HepG2 (cell line): Measurements from ENCODE around the gene CNOT8. TPM values are rescaled to one million over a fixed set of nuclear protein-coding genes. Genes with fewer than 3 reads are reported as not detected.

Experiments used
- ARHGAP35 ChIP-seq: sonication (generic); formaldehyde crosslinking; IDR thresholded peaks from 2 replicates; pipeline ENCODE4 v1.9.0; 2022; ENCODE audit warnings: mild to moderate bottlenecking, inconsistent platforms, moderate library complexity, missing genetic modification reagents, borderline replicate concordance
- ARNT2 ChIP-seq: sonication (generic); formaldehyde crosslinking; IDR thresholded peaks from 2 replicates; pipeline ENCODE4 v1.8.0; 2022; ENCODE audit warnings: mild to moderate bottlenecking, low read depth, missing genetic modification reagents, moderate library complexity
- BRD4 ChIP-seq: sonication (generic); formaldehyde crosslinking; IDR thresholded peaks from 2 replicates; pipeline ENCODE4 v1.4.0; 2020; ENCODE audit warnings: missing genetic modification reagents
- CBX2 ChIP-seq, 2 experiments: fragments of 200-600 bp in 1 of 2; sonication (generic); formaldehyde crosslinking in 1 of 2; IDR thresholded peaks; 2 replicates each; pipeline versions ENCODE4 v1.7.0 to v1.8.1; 2018 to 2022; ENCODE audit warnings: low read depth in 2 of 2, low read length in 1 of 2, mild to moderate bottlenecking in 1 of 2, missing genetic modification reagents in 1 of 2
- CEBPG ChIP-seq: IDR thresholded peaks from 2 replicates; pipeline ENCODE4 v1.6.1; 2016
- FLYWCH1 ChIP-seq: sonication (generic); formaldehyde crosslinking; IDR thresholded peaks from 2 replicates; pipeline ENCODE4 v1.8.1; 2023; ENCODE audit warnings: mild to moderate bottlenecking, missing genetic modification reagents
- FOXM1 ChIP-seq: sonication (generic); formaldehyde crosslinking; IDR thresholded peaks from 2 replicates; pipeline ENCODE4 v1.5.0; 2020; ENCODE audit warnings: missing genetic modification reagents
- HOXD1 ChIP-seq: sonication (generic); formaldehyde crosslinking; IDR thresholded peaks from 2 replicates; pipeline ENCODE4 v1.5.0; 2020; ENCODE audit warnings: missing genetic modification reagents
- KLF15 ChIP-seq: sonication (generic); formaldehyde crosslinking; IDR thresholded peaks from 2 replicates; pipeline ENCODE4 v1.8.1; 2023; ENCODE audit warnings: borderline replicate concordance, mild to moderate bottlenecking, inconsistent platforms, missing genetic modification reagents, mixed read lengths
- MBNL3 ChIP-seq: fragments of 250-450 bp; sonication (Bioruptor Pico); conservative IDR thresholded peaks from 2 replicates; pipeline ENCODE4 v1.8.0; 2022; ENCODE audit warnings: mild to moderate bottlenecking, inconsistent platforms
- NKX3-1 ChIP-seq: sonication (generic); formaldehyde crosslinking; IDR thresholded peaks from 2 replicates; pipeline ENCODE4 v1.5.0; 2020; ENCODE audit warnings: missing genetic modification reagents
- NR1H2 ChIP-seq: sonication (generic); formaldehyde crosslinking; IDR thresholded peaks from 2 replicates; pipeline ENCODE4 v1.8.1; 2022; ENCODE audit warnings: low read depth, missing genetic modification reagents, borderline replicate concordance
- PCBP1 ChIP-seq: fragments of 200-400 bp; formaldehyde crosslinking; IDR thresholded peaks from 2 replicates; pipeline ENCODE4 v1.6.1; 2017; ENCODE audit warnings: mild to moderate bottlenecking, low read depth, low read length, borderline replicate concordance
- SIN3B ChIP-seq: fragments of 150-350 bp; IDR thresholded peaks from 2 replicates; pipeline ENCODE4 v1.6.1; 2014; ENCODE audit warnings: low read length
- SMARCE1 ChIP-seq: fragments of 450-650 bp; IDR thresholded peaks from 2 replicates; pipeline ENCODE4 v1.6.1; 2017; ENCODE audit warnings: borderline replicate concordance
- TCF12 ChIP-seq, 2 experiments: fragments of 450-650 bp in 1 of 2; sonication (generic) in 1 of 2; formaldehyde crosslinking in 1 of 2; IDR thresholded peaks; 2 replicates each; pipeline versions ENCODE4 v1.6.1 to v1.8.0; 2017 to 2022; ENCODE audit warnings: antibody characterized with exemption in 1 of 2, mild to moderate bottlenecking in 1 of 2, missing genetic modification reagents in 1 of 2, moderate library complexity in 1 of 2
- U2AF2 ChIP-seq: fragments of 200-400 bp; formaldehyde crosslinking; IDR thresholded peaks from 2 replicates; pipeline ENCODE4 v1.6.1; 2017; ENCODE audit warnings: low read depth, mild to moderate bottlenecking, low read length
- ZBTB38 ChIP-seq: sonication (generic); formaldehyde crosslinking; IDR thresholded peaks from 2 replicates; pipeline ENCODE4 v1.5.1; 2020; ENCODE audit warnings: mild to moderate bottlenecking, missing genetic modification reagents
- ZNF546 ChIP-seq: sonication (generic); formaldehyde crosslinking; conservative IDR thresholded peaks from 2 replicates; pipeline ENCODE4 v1.8.1; 2023; ENCODE audit warnings: mild to moderate bottlenecking, missing genetic modification reagents
- ZNF550 ChIP-seq: sonication (generic); formaldehyde crosslinking; IDR thresholded peaks from 2 replicates; pipeline ENCODE4 v1.4.0; 2020; ENCODE audit warnings: mild to moderate bottlenecking, missing genetic modification reagents, borderline replicate concordance
- ZNF567 ChIP-seq: sonication (generic); formaldehyde crosslinking; IDR thresholded peaks from 2 replicates; pipeline ENCODE4 v1.8.1; 2023; ENCODE audit warnings: mild to moderate bottlenecking, missing genetic modification reagents, borderline replicate concordance
- ZNF747 ChIP-seq: sonication (generic); formaldehyde crosslinking; IDR thresholded peaks from 2 replicates; pipeline ENCODE4 v1.8.1; 2023; ENCODE audit warnings: missing genetic modification reagents, mild to moderate bottlenecking, borderline replicate concordance
- ZNF782 ChIP-seq: sonication (generic); formaldehyde crosslinking; IDR thresholded peaks from 2 replicates; pipeline ENCODE4 v1.4.0; 2020; ENCODE audit warnings: missing genetic modification reagents, mild to moderate bottlenecking, borderline replicate concordance
- ZNF839 ChIP-seq: sonication (generic); formaldehyde crosslinking; IDR thresholded peaks from 2 replicates; pipeline ENCODE4 v1.4.0; 2020; ENCODE audit warnings: missing genetic modification reagents, mild to moderate bottlenecking, borderline replicate concordance
- polyA plus RNA-seq, 8 experiments: library from polyadenylated mRNA; depleted of rRNA in 3 of 8; stranded (reverse) in 7 of 8; unstranded in 1 of 8; fragments of >200 nt; fragmentation: Illumina TruSeq in 4 of 8; extraction: Trizol in 4 of 8; gene quantifications; 2 replicates each; pipeline versions ENCODE4 v1.2.1 to v1.2.3, GENCODE V29; 2011 to 2016; ENCODE audit warnings: low read depth in 4 of 8, missing spikeins in 1 of 8, mixed read lengths in 1 of 8; ENCODE audit not compliant: insufficient read depth in 1 of 8
- total RNA-seq, 5 experiments: library from RNA; depleted of rRNA; stranded (reverse); fragments of >200 nt; fragmentation: Illumina TruSeq; extraction: Trizol; gene quantifications; 2 replicates each; pipeline ENCODE4 v1.2.3, GENCODE V29; 2016; ENCODE audit warnings: low read depth in 1 of 5
- TF ChIP-seq, protein P1 (sequence below): sonication (generic); formaldehyde crosslinking; IDR thresholded peaks from 2 replicates; pipeline ENCODE4 v1.4.0; 2020; ENCODE audit warnings: mild to moderate bottlenecking, missing genetic modification reagents
- TF ChIP-seq, protein P2 (sequence below): fragments of 450-650 bp; IDR thresholded peaks from 2 replicates; pipeline ENCODE4 v1.6.1; 2016
- TF ChIP-seq, protein P3 (sequence below): sonication (generic); formaldehyde crosslinking; IDR thresholded peaks from 2 replicates; pipeline ENCODE4 v1.5.0; 2020; ENCODE audit warnings: mild to moderate bottlenecking, missing genetic modification reagents, moderate library complexity

Gene CNOT8
- total and polyA plus RNA-seq, 2 of the 13 experiments (the other 11 are each of a cell fraction or from before 2014, with no cell fraction given), result 37.1 to 74.9 TPM

DNA sequence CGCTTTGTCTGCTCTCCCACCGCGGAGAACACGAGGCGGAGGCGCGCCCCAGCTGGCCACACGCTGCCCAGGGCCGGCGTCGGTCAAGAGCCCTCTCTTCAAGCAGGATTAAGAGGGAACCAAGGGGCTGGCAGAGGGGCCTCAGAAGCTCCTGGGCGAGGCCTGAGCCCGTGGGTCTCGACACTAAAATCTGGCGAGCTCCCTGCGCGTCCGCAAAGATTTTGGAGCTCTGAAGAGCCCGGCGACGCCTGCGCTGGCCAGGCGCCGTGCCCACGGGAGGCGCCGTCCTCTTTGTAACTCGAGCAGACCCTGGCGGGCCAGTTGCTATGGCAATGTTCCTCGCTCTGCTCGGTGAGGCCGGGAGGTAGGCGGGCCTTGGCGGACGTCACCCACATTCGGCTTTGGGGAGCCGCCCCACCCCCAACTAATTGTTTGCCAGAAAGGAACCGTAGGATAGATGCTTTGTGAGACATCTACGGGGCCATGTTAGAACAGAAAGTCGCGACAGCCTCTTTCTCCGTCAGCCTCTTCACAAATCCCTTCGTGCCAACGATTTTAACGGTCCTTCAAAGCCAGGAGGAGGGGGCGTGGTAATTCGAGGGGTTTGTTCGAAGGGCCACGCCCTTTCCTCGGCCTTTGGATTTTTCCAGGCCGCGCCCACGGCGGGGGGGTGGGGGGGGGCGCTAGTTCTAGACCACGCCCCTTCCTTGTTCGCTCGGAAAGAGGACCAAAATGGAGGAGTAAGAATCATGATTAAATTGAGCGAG, 714 bp upstream of the CNOT8 start (continued):
- TF ChIP-seq, protein P1, sequence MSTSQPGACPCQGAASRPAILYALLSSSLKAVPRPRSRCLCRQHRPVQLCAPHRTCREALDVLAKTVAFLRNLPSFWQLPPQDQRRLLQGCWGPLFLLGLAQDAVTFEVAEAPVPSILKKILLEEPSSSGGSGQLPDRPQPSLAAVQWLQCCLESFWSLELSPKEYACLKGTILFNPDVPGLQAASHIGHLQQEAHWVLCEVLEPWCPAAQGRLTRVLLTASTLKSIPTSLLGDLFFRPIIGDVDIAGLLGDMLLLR (CRISPR knock-in tag), result peak; percentile 81
- TF ChIP-seq MBNL3 (no peak), HOXD1 (CRISPR knock-in tag) (0 out of 2 replicates have a peak, but pooled peaks have one; percentile 21), ZBTB38 (CRISPR knock-in tag) (0 out of 2 replicates have a peak, but pooled peaks have one; percentile 31), FLYWCH1 (CRISPR knock-in tag) (peak; percentile 76; the same call in 1 of the 2 replicates), CBX2 (IDR thresholded peaks at IDR 0.05; ENCODE audit: low read depth, low read length) (no peak), CBX2 (CRISPR knock-in tag; IDR thresholded peaks at IDR 0.05; ENCODE audit: low read depth) (peak; percentile 33; the same call in 1 of the 2 replicates), ZNF782 (CRISPR knock-in tag) (peak; percentile 66; the same call in 1 of the 2 replicates), ZNF567 (CRISPR knock-in tag) (no peak), SMARCE1 (no peak), U2AF2 (peak; percentile 96), TCF12 (IDR thresholded peaks at IDR 0.05) (no peak), TCF12 (CRISPR knock-in tag; IDR thresholded peaks at IDR 0.05) (peak; percentile 87), FOXM1 (no peak), CEBPG (CRISPR knock-in tag) (no peak), PCBP1 (no peak), NKX3-1 (0 out of 2 replicates have a peak, but pooled peaks have one; percentile 24), ZNF747 (CRISPR knock-in tag) (peak; percentile 71), ZNF839 (CRISPR knock-in tag) (no peak), ZNF550 (CRISPR knock-in tag) (no peak), ARNT2 (CRISPR knock-in tag) (no peak), ARHGAP35 (CRISPR knock-in tag) (peak; percentile 52; the same call in 1 of the 2 replicates), KLF15 (CRISPR knock-in tag) (0 out of 2 replicates have a peak, but pooled peaks have one; percentile 56), NR1H2 (no peak), BRD4 (CRISPR knock-in tag) (no peak), ZNF546 (CRISPR knock-in tag) (no peak), SIN3B (no peak)
- TF ChIP-seq, protein P2, sequence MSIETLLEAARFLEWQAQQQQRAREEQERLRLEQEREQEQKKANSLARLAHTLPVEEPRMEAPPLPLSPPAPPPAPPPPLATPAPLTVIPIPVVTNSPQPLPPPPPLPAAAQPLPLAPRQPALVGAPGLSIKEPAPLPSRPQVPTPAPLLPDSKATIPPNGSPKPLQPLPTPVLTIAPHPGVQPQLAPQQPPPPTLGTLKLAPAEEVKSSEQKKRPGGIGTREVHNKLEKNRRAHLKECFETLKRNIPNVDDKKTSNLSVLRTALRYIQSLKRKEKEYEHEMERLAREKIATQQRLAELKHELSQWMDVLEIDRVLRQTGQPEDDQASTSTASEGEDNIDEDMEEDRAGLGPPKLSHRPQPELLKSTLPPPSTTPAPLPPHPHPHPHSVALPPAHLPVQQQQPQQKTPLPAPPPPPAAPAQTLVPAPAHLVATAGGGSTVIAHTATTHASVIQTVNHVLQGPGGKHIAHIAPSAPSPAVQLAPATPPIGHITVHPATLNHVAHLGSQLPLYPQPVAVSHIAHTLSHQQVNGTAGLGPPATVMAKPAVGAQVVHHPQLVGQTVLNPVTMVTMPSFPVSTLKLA, result peak; percentile 24; the same call in 1 of the 2 replicates
- TF ChIP-seq, protein P3, sequence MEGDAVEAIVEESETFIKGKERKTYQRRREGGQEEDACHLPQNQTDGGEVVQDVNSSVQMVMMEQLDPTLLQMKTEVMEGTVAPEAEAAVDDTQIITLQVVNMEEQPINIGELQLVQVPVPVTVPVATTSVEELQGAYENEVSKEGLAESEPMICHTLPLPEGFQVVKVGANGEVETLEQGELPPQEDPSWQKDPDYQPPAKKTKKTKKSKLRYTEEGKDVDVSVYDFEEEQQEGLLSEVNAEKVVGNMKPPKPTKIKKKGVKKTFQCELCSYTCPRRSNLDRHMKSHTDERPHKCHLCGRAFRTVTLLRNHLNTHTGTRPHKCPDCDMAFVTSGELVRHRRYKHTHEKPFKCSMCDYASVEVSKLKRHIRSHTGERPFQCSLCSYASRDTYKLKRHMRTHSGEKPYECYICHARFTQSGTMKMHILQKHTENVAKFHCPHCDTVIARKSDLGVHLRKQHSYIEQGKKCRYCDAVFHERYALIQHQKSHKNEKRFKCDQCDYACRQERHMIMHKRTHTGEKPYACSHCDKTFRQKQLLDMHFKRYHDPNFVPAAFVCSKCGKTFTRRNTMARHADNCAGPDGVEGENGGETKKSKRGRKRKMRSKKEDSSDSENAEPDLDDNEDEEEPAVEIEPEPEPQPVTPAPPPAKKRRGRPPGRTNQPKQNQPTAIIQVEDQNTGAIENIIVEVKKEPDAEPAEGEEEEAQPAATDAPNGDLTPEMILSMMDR (CRISPR knock-in tag), result peak; percentile 56
